HL-60/S4 treated with phorbol 12-myristate 13-acetate at 8.2 ng/mL for 4 days and 3 days (cell line): Measurements from ENCODE around the gene TK1.
"Not testable (repeated sequence)": the region's sequence is repeated elsewhere in the genome, so short reads cannot be mapped to it uniquely, and the experiment has no call there.

Source experiments
- in situ Hi-C: fragments of 300-500 bp; cut with MboI; formaldehyde crosslinking; loops from 2 replicates; pipeline ENCODE4 v1.15.0; 2022; ENCODE audit warnings: low sequenced_read_pairs

The TK1 gene

DNA sequence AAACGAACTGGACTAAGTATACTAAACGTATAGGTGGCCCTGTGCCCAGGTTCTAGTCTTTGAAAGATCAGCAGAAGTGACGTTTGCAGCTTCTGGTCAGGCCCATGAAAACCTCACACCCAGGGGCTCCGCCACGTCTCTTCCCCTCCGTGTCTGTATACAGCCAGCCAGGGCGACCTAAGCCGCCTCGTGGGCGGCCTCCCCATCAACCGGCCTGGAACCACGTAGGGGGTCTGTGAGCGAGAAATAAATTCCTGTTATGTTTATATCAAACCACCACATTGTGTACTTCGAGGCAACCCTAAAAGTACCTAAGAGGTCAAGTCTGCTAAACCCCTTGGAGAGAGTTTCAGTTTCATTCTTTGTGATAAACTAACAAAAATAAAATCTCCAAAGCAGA, 6.8 kb downstream of the TK1 start:
- in situ Hi-C loops: no loop called here

DNA sequence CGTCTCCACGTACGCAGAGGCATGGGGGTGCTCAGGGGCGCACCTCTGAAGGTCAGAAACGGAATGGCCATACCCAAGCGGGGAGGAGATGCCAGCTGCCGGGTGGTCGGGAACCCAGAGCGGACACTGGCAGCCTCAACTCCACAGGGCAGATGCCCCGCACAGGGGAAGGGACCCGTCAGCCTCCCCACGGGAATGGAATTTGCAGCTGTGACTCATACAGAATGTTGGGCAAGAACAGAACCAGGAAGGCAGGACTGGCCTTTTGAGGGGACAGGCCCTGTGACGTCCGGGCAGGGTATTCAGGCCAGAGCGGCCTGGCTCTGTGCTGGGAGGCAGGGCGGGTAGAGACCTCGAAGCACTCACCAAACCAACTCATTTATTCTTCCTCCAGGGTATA, 7.5 kb downstream of the TK1 start:
- in situ Hi-C loops: no loop called here

DNA sequence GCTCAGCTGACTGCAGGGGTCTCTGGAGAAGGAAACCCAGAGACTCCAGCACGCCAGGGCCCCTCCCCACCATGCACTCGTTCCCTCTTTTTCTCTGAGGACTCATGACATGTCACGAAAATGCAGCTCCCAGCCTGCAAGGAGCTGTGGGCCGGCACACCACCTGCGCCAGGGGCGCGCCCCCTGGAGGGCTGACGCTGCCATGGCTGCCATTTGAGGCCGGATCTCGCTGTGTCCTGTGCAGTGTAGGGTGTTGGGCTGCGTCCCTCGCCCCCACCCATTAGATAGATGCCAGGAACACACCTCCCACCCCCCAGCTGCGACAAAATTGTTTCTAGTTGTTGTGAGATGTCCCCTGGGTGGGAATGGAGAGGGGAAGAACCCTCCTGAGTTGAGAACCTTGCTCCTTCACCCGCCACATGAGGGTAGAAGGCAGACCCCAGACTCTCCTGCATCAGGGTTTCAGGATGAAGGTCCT, 10.3 kb downstream of the TK1 start:
- in situ Hi-C loops: no loop called here

DNA sequence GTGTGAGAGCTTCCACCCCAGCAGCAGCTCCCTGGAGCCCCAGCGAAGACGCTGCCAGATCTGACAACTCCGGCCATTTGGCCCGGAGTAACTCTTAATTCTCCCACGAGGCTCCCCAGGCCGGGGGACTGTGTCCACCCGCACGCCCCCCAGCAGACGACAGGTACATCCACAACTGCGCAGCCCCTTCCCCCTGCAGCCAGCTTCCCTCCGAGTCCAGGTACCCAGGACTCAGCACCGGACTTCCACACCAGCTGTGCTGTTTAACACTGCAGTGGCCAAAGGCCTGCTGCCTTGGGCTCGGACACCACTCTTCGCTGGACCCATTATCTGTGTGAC, 11.2 kb downstream of the TK1 start:
- in situ Hi-C loops: no loop called here

DNA sequence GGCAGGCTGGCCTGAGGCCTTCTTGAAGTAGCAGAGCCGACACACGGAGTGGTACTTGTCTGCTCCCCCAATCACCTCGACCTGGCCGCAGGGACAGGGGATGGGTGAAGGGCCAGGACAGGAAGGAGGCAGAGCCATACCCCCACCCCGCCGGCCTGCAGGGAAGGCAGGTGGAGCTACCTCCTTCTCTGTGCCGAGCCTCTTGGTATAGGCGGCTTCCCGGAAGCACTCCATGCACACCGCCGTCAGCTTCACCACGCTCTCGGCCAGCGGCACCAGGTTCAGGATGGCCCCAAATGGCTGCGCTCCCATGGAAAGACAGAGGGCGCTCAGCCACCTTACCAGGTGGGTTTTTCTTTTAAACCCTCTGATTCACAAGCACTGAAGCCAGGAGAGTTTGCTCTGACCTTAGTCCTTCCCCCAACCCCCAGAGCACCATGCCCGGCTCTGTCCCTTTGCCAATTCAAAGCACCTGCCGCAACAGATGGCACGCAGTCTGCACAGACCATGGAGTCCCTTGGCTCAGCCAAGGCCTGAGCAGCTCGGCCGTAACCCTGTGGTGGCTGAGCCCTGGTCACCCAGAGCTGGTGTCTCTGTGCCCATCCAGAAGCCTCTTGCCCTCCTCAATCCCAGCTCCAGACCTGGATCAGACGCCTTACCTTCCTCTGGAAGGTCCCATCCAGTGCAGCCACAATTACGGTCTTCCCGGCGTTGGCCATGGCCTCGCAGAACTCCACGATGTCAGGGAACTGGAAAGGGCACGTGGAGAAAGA, 11.8 kb downstream of the TK1 start:
- in situ Hi-C loops: no loop called here

DNA sequence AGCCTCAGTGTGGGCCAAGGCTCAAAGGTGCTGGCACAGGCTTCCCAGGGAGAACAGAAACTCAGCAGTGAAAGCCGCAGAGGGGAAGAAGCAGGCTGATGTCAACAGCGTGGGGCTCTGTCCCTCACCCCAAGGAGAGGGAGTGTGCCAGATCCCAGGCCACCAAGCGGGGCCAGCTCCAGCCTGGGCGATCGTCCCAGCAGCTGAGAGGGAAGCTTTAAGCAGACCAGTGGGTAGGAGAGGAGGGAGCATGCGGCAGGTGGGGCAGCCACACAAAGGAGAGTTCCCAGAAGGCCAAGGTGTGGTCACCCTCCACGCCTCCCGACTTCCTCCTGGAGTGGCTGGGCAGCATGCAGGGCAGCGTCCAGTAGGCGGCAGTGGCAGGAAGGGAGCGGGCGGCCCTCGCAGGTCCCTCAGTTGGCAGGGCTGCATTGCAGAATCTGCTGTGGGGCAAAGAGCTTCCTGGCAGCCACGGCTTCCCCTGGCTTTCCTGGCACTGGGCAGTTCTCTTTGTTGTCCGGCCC, 12.4 kb downstream of the TK1 start:
- in situ Hi-C loops: no loop called here

DNA sequence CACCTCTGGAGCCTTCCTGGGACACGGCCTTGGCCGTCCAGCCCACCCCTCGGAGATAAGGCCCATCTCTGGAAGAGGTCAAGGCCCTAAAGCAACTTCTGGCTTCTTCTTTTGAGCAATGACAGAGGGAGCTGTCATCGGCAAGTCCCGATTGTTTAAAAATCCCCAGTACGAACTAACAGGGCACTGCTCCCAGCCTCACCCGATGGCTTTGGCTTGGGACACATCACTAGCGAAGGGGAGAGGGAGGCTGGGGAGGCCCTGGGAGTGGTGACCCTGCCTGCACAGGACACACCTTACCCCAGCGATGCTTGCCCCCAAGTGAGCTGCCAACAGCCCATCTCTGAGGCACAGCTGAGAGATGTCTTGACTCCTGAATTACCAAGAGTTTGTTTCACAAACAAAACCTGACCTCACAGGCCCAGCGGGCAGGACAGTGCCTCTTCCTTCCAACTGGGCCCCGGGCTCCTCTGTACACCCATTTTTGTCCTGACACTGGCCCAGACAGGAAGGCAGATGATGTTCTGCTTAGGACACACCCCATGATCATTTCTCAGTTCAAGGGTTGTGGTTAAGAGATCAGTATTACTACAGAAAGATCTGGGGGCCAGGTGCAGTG, 13.6 kb downstream of the TK1 start:
- in situ Hi-C loops: no loop called here

DNA sequence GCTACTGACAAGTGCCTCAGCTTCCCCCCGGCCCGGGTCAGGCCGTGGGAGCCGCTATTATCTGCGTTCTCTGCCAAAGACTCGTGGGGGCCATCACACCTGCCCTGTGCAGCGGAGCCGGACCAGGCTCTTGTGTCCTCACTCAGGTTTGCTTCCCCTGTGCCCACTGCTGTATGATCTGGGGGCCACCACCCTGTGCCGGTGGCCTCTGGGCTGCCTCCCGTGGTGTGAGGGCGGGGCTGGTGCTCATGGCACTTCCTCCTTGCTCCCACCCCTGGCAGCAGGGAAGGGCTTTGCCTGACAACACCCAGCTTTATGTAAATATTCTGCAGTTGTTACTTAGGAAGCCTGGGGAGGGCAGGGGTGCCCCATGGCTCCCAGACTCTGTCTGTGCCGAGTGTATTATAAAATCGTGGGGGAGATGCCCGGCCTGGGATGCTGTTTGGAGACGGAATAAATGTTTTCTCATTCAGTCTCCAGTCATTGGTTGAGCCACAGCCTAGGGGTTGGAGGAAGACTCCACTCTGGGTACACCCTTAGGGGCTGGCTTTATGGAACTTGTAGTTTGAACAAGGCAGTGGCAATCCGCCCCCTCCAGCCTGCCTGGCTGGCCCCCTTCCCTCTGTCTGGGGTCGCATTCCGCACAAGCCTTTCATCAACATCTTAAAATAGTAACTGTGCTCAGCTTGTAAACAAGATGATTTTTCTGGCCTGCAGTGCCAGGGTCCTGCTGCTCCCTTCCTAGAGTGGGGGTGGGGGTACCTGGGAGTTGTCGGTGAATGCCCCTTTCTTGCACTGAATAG, 14.4 kb downstream of the TK1 start:
- in situ Hi-C loops: no loop called here

DNA sequence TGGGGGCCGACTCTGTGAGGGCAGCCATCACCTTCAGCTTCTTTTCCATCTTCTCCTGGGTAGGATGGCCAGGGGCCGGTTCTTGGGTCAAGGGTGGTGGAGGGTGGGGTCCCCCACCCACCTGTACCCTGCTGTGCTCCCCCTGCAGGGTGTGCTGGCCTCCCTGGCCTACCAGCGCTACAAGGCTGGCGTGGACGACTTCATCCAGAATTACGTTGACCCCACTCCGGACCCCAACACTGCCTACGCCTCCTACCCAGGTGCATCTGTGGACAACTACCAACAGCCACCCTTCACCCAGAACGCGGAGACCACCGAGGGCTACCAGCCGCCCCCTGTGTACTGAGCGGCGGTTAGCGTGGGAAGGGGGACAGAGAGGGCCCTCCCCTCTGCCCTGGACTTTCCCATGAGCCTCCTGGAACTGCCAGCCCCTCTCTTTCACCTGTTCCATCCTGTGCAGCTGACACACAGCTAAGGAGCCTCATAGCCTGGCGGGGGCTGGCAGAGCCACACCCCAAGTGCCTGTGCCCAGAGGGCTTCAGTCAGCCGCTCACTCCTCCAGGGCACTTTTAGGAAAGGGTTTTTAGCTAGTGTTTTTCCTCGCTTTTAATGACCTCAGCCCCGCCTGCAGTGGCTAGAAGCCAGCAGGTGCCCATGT, 15.1 kb downstream of the TK1 start:
- in situ Hi-C loops: not testable (repeated sequence)

DNA sequence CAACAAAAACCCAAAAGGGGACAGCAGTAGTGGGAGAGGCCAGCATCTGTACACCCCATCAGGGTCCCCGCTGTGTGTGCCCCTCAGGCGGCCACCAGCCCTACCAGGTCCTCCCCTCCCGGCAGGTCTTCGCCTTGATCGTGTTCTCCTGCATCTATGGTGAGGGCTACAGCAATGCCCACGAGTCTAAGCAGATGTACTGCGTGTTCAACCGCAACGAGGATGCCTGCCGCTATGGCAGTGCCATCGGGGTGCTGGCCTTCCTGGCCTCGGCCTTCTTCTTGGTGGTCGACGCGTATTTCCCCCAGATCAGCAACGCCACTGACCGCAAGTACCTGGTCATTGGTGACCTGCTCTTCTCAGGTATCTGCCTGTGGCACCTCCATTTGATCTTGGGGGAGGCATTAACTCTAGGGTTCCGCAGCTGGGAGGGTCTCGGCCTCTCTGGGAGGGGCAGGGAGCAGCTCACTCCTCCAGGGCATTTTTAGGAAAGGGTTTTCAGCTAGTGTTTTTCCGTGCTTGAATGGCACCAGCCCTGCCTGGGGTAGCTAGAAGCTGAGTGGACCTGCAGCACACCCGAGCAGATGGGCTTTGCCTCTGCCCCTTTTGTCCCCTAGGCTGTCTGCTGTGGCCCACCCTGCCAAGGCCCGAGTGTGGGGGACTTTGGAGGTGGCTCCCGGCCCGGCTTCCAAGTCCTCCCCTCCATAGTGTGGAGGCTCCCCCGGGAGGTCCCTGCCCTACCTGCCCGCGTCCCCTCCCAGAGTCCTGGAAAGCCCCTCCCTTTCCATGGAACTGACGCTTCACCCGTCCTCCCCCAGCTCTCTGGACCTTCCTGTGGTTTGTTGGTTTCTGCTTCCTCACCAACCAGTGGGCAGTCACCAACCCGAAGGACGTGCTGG, 15.9 kb downstream of the TK1 start:
- in situ Hi-C loops: no loop called here

DNA sequence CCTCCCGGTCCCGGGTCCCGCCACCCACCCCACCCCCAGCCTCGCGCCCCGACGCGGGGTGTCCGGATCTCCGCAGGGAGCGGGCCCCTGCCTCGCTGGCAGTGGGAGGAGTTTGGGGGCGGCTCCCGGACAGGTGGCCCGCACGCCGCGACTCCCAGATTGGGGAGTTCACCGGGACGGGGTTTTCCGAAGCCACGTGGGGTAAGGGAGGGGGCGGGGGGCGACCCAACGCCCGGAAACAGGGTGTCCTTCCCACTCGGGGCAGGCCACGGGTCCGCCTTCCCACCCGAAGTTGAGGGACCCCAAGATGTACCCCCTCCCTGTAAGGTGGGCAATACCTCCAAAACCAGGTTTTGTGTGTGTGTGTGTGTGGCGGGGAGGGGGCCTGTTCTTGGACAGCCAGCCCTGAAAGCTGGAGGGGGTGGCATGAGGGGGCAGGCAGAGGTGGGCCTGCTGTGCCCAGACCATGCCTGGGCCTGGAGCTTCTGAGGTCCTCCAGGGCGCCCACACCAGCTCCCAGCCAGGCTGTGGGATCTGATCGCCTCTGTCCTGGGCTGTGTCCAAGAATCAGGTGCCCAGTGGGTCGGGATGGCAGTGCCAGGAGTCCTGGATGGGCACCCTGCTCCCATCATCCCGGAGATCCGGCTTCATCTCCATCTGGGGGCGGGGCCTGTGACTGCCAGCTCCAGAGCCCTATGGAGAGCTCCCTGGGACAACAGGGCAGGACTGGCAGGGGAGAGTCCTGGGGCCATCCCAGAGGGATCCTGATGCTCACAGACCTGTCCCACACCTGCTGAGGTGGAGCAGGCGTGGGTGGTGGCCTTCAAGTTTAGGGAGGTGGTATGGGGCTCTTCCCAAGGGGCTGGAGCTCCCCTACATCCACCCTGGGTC, 17.7 kb downstream of the TK1 start:
- in situ Hi-C loops: no loop called here

DNA sequence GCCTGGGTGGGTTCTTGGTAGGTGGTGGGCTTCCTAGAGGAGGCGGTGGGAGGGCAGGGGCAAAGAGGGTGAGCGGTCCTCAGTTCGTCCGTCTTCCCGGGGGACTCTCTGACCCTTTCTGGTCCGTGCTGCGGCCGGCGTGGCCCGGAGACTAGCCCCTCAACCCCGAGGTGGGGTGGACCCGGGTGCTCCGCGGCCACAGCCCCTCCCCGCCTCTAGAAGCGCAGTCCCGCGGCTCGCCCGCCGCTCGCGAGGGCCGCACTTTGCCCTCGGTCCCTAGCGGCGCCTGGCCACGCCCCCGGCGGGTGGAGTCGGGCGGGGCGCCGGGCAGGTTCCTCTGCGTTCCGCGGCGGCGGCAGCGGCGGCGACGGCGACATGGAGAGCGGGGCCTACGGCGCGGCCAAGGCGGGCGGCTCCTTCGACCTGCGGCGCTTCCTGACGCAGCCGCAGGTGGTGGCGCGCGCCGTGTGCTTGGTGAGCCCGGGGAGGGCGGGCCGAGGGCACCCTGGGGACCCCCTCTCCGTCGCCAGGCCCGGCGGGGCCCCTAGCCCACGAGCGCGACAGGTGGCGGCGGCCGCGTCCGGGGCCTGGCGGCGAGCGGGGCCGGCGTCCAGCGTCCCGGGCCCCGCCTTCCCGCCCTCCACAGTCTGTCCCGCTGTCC, 18.5 kb downstream of the TK1 start, which contains the start of gene SYNGR2:
Gene SYNGR2, plus strand, starts transcription at position 340 of the 661 bp plus-strand sequence. Its CDS starts 36 bp downstream, at position 376.
- in situ Hi-C loops: no loop called here

DNA sequence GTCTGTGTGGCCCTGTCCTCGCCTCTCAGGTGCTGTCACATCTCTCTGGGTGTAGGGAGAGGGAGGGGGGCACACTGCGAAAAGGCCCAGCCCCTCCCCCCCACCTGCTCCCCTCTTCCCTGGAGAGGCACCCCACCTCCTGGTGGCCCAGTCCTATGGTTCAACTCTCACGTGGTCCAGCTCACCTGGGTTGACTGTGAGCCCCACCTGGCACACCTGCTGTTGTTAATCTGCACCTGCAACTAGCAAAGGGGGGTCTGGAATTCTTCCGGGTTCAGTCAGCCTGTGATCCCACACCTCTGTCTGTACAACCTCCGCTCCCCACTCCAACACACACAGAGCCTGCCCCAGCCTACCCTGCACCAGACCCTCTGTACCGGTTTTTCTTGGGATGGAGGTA, 20.4 kb downstream of the TK1 start:
- in situ Hi-C loops: no loop called here

DNA sequence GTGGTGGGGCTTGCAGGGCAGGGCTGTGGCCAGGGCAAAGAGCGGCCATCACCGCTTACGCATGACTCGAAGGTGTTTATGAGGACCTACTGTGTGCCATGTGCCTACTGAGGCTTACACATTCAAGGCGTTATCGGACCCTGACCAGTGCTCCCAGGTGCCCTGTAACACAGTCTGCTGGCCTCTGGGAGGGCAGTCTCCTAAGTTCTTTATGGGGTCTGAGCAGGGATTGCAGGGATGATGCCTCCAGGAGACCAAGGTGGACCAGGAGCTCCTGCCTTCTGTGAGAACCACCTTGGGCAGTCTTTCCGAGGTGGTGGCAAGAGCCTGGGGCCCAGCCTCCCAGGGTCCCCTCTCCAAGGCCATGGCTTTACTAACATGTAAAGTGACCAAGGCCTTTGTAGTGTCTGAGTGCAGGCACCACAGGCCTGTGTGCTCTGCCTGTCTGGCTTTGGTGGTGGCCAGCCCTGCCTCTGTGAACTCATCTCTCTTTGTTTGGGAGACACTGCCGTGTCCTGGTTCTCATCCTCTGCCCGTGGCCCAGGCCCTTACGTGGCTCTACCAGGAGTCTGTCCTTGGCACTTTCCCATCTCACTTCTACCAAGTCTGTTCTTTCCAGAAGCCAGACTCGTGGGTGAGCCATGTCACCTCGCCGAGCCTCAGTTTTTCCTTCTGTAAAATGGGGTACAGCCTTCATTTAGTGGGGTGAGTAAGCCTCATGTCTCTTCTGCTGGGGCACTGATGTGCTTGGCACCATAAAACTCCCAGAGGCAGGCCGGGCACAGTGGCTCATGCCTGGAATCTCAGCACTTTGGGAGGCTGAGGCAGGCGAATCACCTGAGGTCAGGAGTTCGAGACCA, 21.9 kb downstream of the TK1 start:
- in situ Hi-C loops: no loop called here

DNA sequence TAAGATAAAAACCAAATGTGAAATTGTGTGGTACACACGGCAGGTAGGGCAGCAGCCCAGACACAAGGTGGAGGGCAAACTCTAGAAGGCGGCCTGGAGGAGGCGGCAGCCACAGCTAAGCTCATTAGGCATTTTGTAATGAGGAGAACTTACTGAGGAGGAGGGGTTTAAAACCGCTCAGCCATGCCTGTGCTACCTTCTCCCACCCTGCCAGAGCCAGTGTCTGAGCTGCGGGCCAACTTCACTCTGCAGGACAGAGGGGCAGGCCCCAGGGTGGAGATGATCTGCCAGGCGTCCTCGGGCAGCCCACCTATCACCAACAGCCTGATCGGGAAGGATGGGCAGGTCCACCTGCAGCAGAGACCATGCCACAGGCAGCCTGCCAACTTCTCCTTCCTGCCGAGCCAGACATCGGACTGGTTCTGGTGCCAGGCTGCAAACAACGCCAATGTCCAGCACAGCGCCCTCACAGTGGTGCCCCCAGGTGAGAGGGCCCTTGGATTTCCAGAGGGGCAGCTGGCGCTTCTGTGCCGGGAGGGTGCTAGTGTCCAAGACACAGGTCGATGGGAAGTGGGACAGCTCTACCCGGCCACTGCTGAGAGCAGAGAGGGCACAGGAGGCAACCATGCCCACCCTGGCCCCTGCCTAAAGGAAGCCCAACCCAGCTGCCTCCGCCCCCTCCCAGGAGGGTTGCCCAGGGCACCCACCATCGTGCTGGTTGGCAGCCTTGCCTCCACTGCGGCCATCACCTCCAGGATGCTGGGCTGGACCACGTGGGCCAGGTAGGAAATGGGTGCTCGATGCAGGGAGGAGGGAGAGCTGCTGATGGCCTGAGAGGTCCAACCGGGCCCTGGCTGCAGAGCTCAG, 22.7 kb downstream of the TK1 start:
- in situ Hi-C loops: no loop called here

DNA sequence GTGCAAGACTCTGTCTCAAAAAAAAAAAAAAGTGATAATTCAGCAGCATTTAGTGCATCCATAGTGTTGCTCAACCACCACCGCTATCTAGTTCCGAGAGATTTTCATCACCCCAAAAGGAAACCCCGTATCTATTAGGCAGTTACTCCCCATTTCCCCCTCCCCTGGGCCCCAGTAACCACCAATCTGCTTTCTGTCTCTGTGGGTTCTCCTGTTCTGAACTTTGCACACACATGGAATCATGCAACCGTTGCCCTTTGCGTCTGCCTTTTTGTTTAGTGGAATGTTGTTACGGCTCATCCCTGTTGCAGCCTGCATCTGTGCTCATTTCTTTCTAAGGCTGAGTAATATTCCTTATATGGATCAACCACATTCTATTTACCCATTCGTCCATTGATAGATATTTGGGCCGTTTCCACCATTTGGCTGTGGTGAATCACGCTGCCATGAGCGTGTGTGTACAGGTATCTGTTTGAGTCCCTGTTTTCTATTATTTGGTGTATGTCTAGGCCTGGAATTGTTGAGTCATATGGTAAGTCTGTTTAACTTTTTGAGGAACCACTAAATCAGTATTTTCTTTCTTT, 27.2 kb downstream of the TK1 start:
- in situ Hi-C loops: no loop called here
